ENCODE measurements around the gene SMPD4.
"Not testable (repeated sequence)": the region's sequence is repeated elsewhere in the genome, so short reads cannot be mapped to it uniquely, and the experiment has no call there.

Gene SMPD4

GRCh38 chr2:130187859-130188792 is 6.7 kb upstream of the SMPD4 start:
- not testable (repeated sequence) for DNase-seq (ENCODE audit: low spot score)

GRCh38 chr2:130187268-130187667 is 5.9 kb upstream of the SMPD4 start:
- DNase-seq (ENCODE audit: low spot score), result no peak

- no peak for DNase-seq (ENCODE audit: low spot score)
These were observed 5.0 kb upstream of the SMPD4 start for GRCh38 chr2:130186391-130186790.

GRCh38 chr2:130185896-130186295 is 4.5 kb upstream of the SMPD4 start:
- DNase-seq (ENCODE audit: low spot score), result no peak

GRCh38 chr2:130185436-130185835 is 4.0 kb upstream of the SMPD4 start:
- DNase-seq (ENCODE audit: low spot score), result no peak

- no peak for DNase-seq (ENCODE audit: low spot score)
These were observed 2.3 kb upstream of the SMPD4 start for GRCh38 chr2:130183512-130184373.

GRCh38 chr2:130182826-130183511 is 1.6 kb upstream of the SMPD4 start:
- not testable (repeated sequence) for DNase-seq (ENCODE audit: low spot score)

GRCh38 chr2:130181880-130182682 is 679 bp upstream of the SMPD4 start, which contains the start of gene MZT2B:
MZT2B (plus strand) TSS chr2:130182262; CDS start chr2:130182283, 21 bp downstream.
- DNase-seq (ENCODE audit: low spot score), result peak; percentile 90

- DNase-seq (ENCODE audit: low spot score), result not testable (repeated sequence)
These were observed 738 bp downstream of the SMPD4 start for GRCh38 chr2:130180404-130181324.

- not testable (repeated sequence) for DNase-seq (ENCODE audit: low spot score)
These were observed 6.5 kb downstream of the SMPD4 start for GRCh38 chr2:130174866-130175265.

GRCh38 chr2:130169896-130170295 is 11.5 kb downstream of the SMPD4 start:
- DNase-seq (ENCODE audit: low spot score), result no peak

GRCh38 chr2:130169163-130169562 is 12.2 kb downstream of the SMPD4 start:
- not testable (repeated sequence) for DNase-seq (ENCODE audit: low spot score)

GRCh38 chr2:130166611-130167010 is 14.8 kb downstream of the SMPD4 start:
- not testable (repeated sequence) for DNase-seq (ENCODE audit: low spot score)

- no peak for DNase-seq (ENCODE audit: low spot score)
These were observed 15.9 kb downstream of the SMPD4 start for GRCh38 chr2:130165293-130166016.

GRCh38 chr2:130162968-130163367 is 18.4 kb downstream of the SMPD4 start:
- no peak for DNase-seq (ENCODE audit: low spot score)

GRCh38 chr2:130162486-130162885 is 18.9 kb downstream of the SMPD4 start:
- DNase-seq (ENCODE audit: low spot score), result not testable (repeated sequence)

GRCh38 chr2:130160838-130161705 is 20.3 kb downstream of the SMPD4 start:
- not testable (repeated sequence) for DNase-seq (ENCODE audit: low spot score)

- no peak for DNase-seq (ENCODE audit: low spot score)
These were observed 21.3 kb downstream of the SMPD4 start for GRCh38 chr2:130160131-130160530.

Data from NAMALWA (cell line).